ENCODE data around the gene SND1.

Gene SND1

GRCh38 chr7:127943541-127944521 lies 291.8 kb downstream of the SND1 start:
- no peak for DNase-seq (ENCODE audit: low read depth)
- no peak for TF ChIP-seq CTCF (IDR thresholded peaks at IDR 0.05; ENCODE audit: low read depth, low read length, missing control alignments)
- H3K4me3 ChIP-seq (ENCODE audit: low read depth, low read length) = no peak overlapping the region

GRCh38 chr7:127946111-127946510 lies 294.1 kb downstream of the SND1 start:
- no peak for DNase-seq (ENCODE audit: low read depth)
- H3K4me3 ChIP-seq (ENCODE audit: low read depth, low read length) = no peak overlapping the region
- no peak for TF ChIP-seq CTCF (IDR thresholded peaks at IDR 0.05; ENCODE audit: low read depth, low read length, missing control alignments)

GRCh38 chr7:127946847-127947246 lies 294.9 kb downstream of the SND1 start:
- TF ChIP-seq CTCF (IDR thresholded peaks at IDR 0.05; ENCODE audit: low read depth, low read length, missing control alignments) = no peak
- no peak for DNase-seq (ENCODE audit: low read depth)
- no peak overlapping the region for H3K4me3 ChIP-seq (ENCODE audit: low read depth, low read length)

GRCh38 chr7:127948312-127948711 lies 296.3 kb downstream of the SND1 start:
- no peak overlapping the region for H3K4me3 ChIP-seq (ENCODE audit: low read depth, low read length)
- TF ChIP-seq CTCF (IDR thresholded peaks at IDR 0.05; ENCODE audit: low read depth, low read length, missing control alignments) = no peak
- no peak for DNase-seq (ENCODE audit: low read depth)

GRCh38 chr7:127948930-127949329 lies 296.9 kb downstream of the SND1 start:
- no peak overlapping the region for H3K4me3 ChIP-seq (ENCODE audit: low read depth, low read length)
- TF ChIP-seq CTCF (IDR thresholded peaks at IDR 0.05; ENCODE audit: low read depth, low read length, missing control alignments) = no peak
- DNase-seq (ENCODE audit: low read depth) = no peak

GRCh38 chr7:127949769-127950222 lies 297.8 kb downstream of the SND1 start:
- no peak for DNase-seq (ENCODE audit: low read depth)
- no peak for TF ChIP-seq CTCF (IDR thresholded peaks at IDR 0.05; ENCODE audit: low read depth, low read length, missing control alignments)
- no peak overlapping the region for H3K4me3 ChIP-seq (ENCODE audit: low read depth, low read length)

Data from GM12864 (cell line).